IMR-90 (cell line): ENCODE data around the gene DRD2. TPM values are rescaled to one million over a fixed set of nuclear protein-coding genes. Genes with fewer than 3 reads are reported as not detected.

ENCODE experiments used
- ATAC-seq: fragments of 200-7000 bp; cut with Tn5 transposase; 2 replicates; pipeline ENCODE4 v1.9.1; 2020; ENCODE audit warnings: low read depth, mild to moderate bottlenecking, moderate library complexity
- BruUV-seq: library from RNA; stranded (reverse); fragments of 400-500 nt; replicated peaks from 2 replicates; lab custom pipeline; 2021; lab: Mats Ljungman, UMichigan
- CTCF ChIA-PET: fragments of 300-600 bp; formaldehyde crosslinking; extraction: SDS; loops from one replicate; lab custom pipeline; 2021; ENCODE audit warnings: antibody characterized with exemption; lab: Yijun Ruan, JAX
- POLR2A ChIA-PET: fragments of 300-600 bp; sonication (Branson Sonifier 250); formaldehyde crosslinking; loops from one replicate; lab custom pipeline; 2022; ENCODE audit warnings: antibody characterized with exemption; ENCODE audit not compliant: unreplicated experiment; lab: Charles Lee
- DNase-seq: peaks from one replicate; pipeline ENCODE4 v3.0.0; 2013
- H2AFZ ChIP-seq: replicated peaks from 2 replicates; pipeline ENCODE3; 2013; ENCODE audit warnings: low read length, mild to moderate bottlenecking; ENCODE audit not compliant: poor library complexity
- H2AK5ac ChIP-seq: 2 replicates; pipeline ENCODE4 v1.6.1; 2013; ENCODE audit warnings: low read depth, low read length, inconsistent platforms
- H2AK9ac ChIP-seq: replicated peaks from 2 replicates; pipeline ENCODE3; 2013; ENCODE audit warnings: mild to moderate bottlenecking, low read depth, low read length, moderate library complexity; ENCODE audit not compliant: poor library complexity
- H2BK120ac ChIP-seq: 2 replicates; pipeline ENCODE4 v1.6.1; 2013; ENCODE audit warnings: low read depth, low read length, inconsistent platforms
- H2BK15ac ChIP-seq: 3 replicates; pipeline ENCODE4 v1.6.1; 2013; ENCODE audit warnings: low read depth, low read length, inconsistent platforms
- H2BK20ac ChIP-seq: 2 replicates; pipeline ENCODE4 v1.6.1; 2013; ENCODE audit warnings: low read depth, mild to moderate bottlenecking, inconsistent platforms, low read length, moderate library complexity
- H2BK5ac ChIP-seq: 2 replicates; pipeline ENCODE4 v1.6.1; 2013; ENCODE audit warnings: mild to moderate bottlenecking, low read depth, low read length, inconsistent platforms; ENCODE audit not compliant: poor library complexity, severe bottlenecking
- H3K14ac ChIP-seq: replicated peaks from 2 replicates; pipeline ENCODE4 v1.6.1; 2013; ENCODE audit warnings: low read depth, low read length, inconsistent platforms
- H3K18ac ChIP-seq: 2 replicates; pipeline ENCODE4 v1.6.1; 2013; ENCODE audit warnings: low read depth, low read length, control low read depth
- H3K23ac ChIP-seq: 2 replicates; pipeline ENCODE4 v1.6.1; 2013; ENCODE audit warnings: low read depth, low read length, inconsistent platforms
- H3K27ac ChIP-seq: 2 replicates; pipeline ENCODE4 v1.5.1; 2013; ENCODE audit warnings: mild to moderate bottlenecking, control low read depth, low read length; ENCODE audit not compliant: insufficient read depth
- H3K27me3 ChIP-seq: 2 replicates; pipeline ENCODE4 v1.6.1; 2013; ENCODE audit warnings: low read length; ENCODE audit not compliant: control insufficient read depth, insufficient read depth
- H3K36me3 ChIP-seq: 2 replicates; pipeline ENCODE4 v1.6.1; 2013; ENCODE audit warnings: low read length, mixed read lengths; ENCODE audit not compliant: control insufficient read depth, insufficient read depth
- H3K4ac ChIP-seq: 2 replicates; pipeline ENCODE4 v1.6.1; 2013; ENCODE audit warnings: low read depth, low read length, inconsistent platforms
- H3K4me1 ChIP-seq: 2 replicates; pipeline ENCODE4 v1.6.1; 2013; ENCODE audit warnings: low read length, mixed read lengths; ENCODE audit not compliant: control insufficient read depth, insufficient read depth
- H3K4me2 ChIP-seq: 2 replicates; pipeline ENCODE4 v1.6.1; 2013; ENCODE audit warnings: low read depth, mild to moderate bottlenecking, control low read depth, low read length, moderate library complexity
- H3K4me3 ChIP-seq: 2 replicates; pipeline ENCODE4 v1.5.1; 2013; ENCODE audit warnings: low read depth, mild to moderate bottlenecking, control low read depth, low read length, moderate library complexity; ENCODE audit not compliant: insufficient read depth
- H3K56ac ChIP-seq: 2 replicates; pipeline ENCODE4 v1.6.1; 2013; ENCODE audit warnings: low read length, inconsistent platforms; ENCODE audit not compliant: insufficient read depth; ENCODE audit errors: extremely low read depth
- H3K79me1 ChIP-seq, 2 experiments: 2 replicates each; pipeline ENCODE4 v1.6.1; 2013; ENCODE audit warnings: low read length in 2 of 2, inconsistent platforms in 1 of 2, low read depth in 1 of 2
- H3K9ac ChIP-seq: 2 replicates; pipeline ENCODE4 v1.6.1; 2013; ENCODE audit warnings: low read depth, low read length, control low read depth
- H3K9me1 ChIP-seq: 2 replicates; pipeline ENCODE4 v1.6.1; 2013; ENCODE audit warnings: low read length, inconsistent platforms; ENCODE audit not compliant: insufficient read depth
- H3K9me3 ChIP-seq: 2 replicates; pipeline ENCODE4 v1.6.1; 2013; ENCODE audit warnings: low read length; ENCODE audit not compliant: control insufficient read depth, insufficient read depth
- H4K20me1 ChIP-seq: 2 replicates; pipeline ENCODE4 v1.6.1; 2013; ENCODE audit warnings: low read length, inconsistent platforms; ENCODE audit not compliant: insufficient read depth
- H4K5ac ChIP-seq: 2 replicates; pipeline ENCODE4 v1.6.1; 2013; ENCODE audit warnings: mild to moderate bottlenecking, low read depth, low read length, control low read depth
- H4K8ac ChIP-seq, 2 experiments: 2 replicates each; pipeline ENCODE4 v1.6.1; 2013; ENCODE audit warnings: low read depth in 2 of 2, low read length in 2 of 2, control low read depth in 1 of 2, inconsistent platforms in 1 of 2
- H4K91ac ChIP-seq: 2 replicates; pipeline ENCODE4 v1.6.1; 2013; ENCODE audit warnings: low read depth, low read length, inconsistent platforms; ENCODE audit not compliant: insufficient read depth
- BHLHE40 ChIP-seq: fragments of 150-350 bp; IDR thresholded peaks from 2 replicates; pipeline ENCODE4 v1.6.1; 2016; ENCODE audit warnings: mild to moderate bottlenecking, low read depth, low read length
- ELK1 ChIP-seq: fragments of 150-350 bp; IDR thresholded peaks from 2 replicates; pipeline ENCODE4 v1.6.1; 2016; ENCODE audit warnings: low read depth, mild to moderate bottlenecking, low read length, moderate library complexity, borderline replicate concordance
- FOS ChIP-seq: fragments of 150-350 bp; IDR thresholded peaks from 2 replicates; pipeline ENCODE4 v1.6.1; 2016; ENCODE audit warnings: low read depth, low read length
- MXI1 ChIP-seq: IDR thresholded peaks from 2 replicates; pipeline ENCODE4 v1.6.1; 2012; ENCODE audit warnings: low read depth, mild to moderate bottlenecking, low read length, moderate library complexity, borderline replicate concordance
- NFE2L2 ChIP-seq: fragments of 150-350 bp; IDR thresholded peaks from 2 replicates; pipeline ENCODE4 v1.6.1; 2016; ENCODE audit warnings: low read depth, mild to moderate bottlenecking, low read length
- RCOR1 ChIP-seq: IDR thresholded peaks from 2 replicates; pipeline ENCODE4 v1.6.1; 2012; ENCODE audit warnings: mild to moderate bottlenecking, low read length, improper control_type of control experiment; ENCODE audit not compliant: insufficient replicate concordance
- WGBS, 2 experiments: methylation state at CpG; one replicate each; pipeline versions ENCODE4 v1.1.5 to v1.1.7; 2013; ENCODE audit warnings: missing lambda C conversion rate in 2 of 2; ENCODE audit not compliant: insufficient read length in 1 of 2; ENCODE audit errors: extremely low coverage in 2 of 2; 5-methylcytosine and 5-hydroxymethylcytosine counted together
- dilution Hi-C: fragments of 300-500 bp; cut with HindIII; formaldehyde crosslinking; loops from one replicate; pipeline ENCODE4 v1.14.3; 2018; ENCODE audit warnings: low sequenced_read_pairs; ENCODE audit not compliant: unreplicated experiment
- in situ Hi-C: fragments of 300-500 bp; cut with MboI; formaldehyde crosslinking; loops from 3 replicates; pipeline ENCODE4 v1.14.3; 2019; ENCODE audit warnings: low sequenced_read_pairs, inconsistent platforms, mixed read lengths
- intact Hi-C: fragments of 100-400 bp; cut with micrococcal nuclease; formaldehyde crosslinking; loops from 2 replicates; pipeline ENCODE4 v1.10.0; 2022
- polyA plus RNA-seq, 3 experiments: library from polyadenylated mRNA; depleted of rRNA; stranded (reverse); fragments of >200 nt; gene quantifications; 2 replicates each; pipeline ENCODE4 v1.2.3, GENCODE V29; 2012; ENCODE audit warnings: low replicate concordance in 1 of 3
- total RNA-seq: library from RNA; depleted of rRNA; stranded (reverse); fragments of >200 nt; gene quantifications from 2 replicates; pipeline ENCODE4 v1.2.3, GENCODE V29; 2012

Gene DRD2
- total and polyA plus RNA-seq, 2 of the 4 experiments (the other 2 are of a cell fraction): not detected

- in situ Hi-C loops: no loop called here
- Histone ChIP-seq H4K91ac (no peak overlapping the region), H3K23ac (no peak overlapping the region), H3K4me3 (no peak overlapping the region), H3K9me3 (no peaks in the 10 kb centered on the region), H3K14ac (no peak overlapping the region), H3K27me3 (peaks cover 10% of the 10 kb centered on the region), H3K4me1 (no peaks in the 10 kb centered on the region), H2BK120ac (no peak overlapping the region), H3K4me2 (no peak overlapping the region), H4K8ac (no peak overlapping the region), H4K20me1 (no peaks in the 10 kb centered on the region), H2AFZ (no peak overlapping the region), H3K56ac (no peak overlapping the region), H2BK20ac (no peak overlapping the region), H3K36me3 (no peaks in the 10 kb centered on the region), H2AK5ac (no peak overlapping the region), H3K27ac (no peak overlapping the region), H3K79me1 (no peaks in the 10 kb centered on the region), H3K9me1 (no peaks in the 10 kb centered on the region), H2AK9ac (peak overlapping the region; percentile 73), H2BK5ac (no peak overlapping the region), H3K4ac (no peak overlapping the region), H3K18ac (no peak overlapping the region), H2BK15ac (no peak overlapping the region), H3K9ac (no peak overlapping the region), H4K5ac (no peak overlapping the region)
- TF ChIP-seq ELK1 (no peak), FOS (no peak), MXI1 (no peak), NFE2L2 (no peak), RCOR1 (no peak), BHLHE40 (no peak)
- DNase-seq: no peak
- no peak for ATAC-seq
- dilution Hi-C loops: no loop called here
- CTCF ChIA-PET: no interaction called here
- intact Hi-C loops: no loop called here
- whole genome bisulfite sequencing, 2 experiments: no CpG with 5 or more reads among the region's 7 CpGs
- POLR2A ChIA-PET: no interaction called here
- no TSS peak for BruUV-seq
These were observed 78.0 kb downstream of the DRD2 start for GRCh38 chr11:113397212-113397611.
